ENCODE results near the gene LMX1A.

The LMX1A gene

DNA sequence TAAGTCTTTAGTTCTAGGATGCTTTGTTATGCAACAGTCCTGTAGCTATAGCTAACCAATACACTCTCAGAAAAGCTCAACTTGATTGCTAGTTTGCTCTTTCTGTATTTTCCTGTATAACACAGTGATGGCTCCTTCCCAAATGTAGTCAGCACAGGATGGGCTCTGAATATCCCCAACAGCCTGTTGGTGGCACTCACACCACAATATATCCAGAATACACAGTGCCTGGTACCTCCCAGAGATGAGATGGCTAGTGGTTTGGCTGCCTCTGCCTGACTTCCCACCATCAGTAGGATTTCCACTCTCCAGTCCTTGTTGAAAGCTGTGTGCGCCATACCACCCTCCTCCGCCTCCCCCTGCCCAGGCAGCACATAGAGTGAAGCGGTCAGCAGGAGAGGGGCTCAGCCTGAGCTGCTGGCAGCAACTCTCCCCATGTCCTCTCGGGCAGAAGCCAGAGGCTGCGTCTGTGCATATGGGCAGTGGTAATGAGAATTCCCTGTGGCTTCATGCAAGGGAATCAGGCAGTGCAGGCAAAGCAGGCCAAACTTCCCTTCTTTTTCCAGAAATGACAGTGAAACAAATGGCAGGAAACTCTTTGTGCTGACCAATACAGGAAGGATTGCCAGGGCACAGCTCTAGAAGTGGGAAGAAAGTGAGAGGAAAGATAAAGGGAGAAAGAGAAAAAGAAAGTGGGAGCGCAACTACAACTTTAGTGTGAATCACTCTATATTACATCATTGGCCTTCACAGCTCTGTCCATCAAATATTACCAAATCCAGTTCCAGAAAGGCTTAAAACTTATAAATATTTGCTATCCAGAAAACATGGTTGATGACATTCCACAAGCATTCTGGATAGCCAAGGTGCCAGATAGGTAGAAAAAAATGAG is 49.7 kb downstream of the LMX1A start:
- H3K9me2 ChIP-seq (replicated peaks; ENCODE audit: low read depth, low read length), result no peaks in the 10 kb centered on the region
- H3K4me2 ChIP-seq (ENCODE audit: low read depth, low read length, poor library complexity, severe bottlenecking), result no peak overlapping the region
- H4K20me1 ChIP-seq (ENCODE audit: insufficient read depth, low read length, poor library complexity, severe bottlenecking), result no peaks in the 10 kb centered on the region
- H3K27me3 ChIP-seq (ENCODE audit: insufficient read depth, low read length, poor library complexity, severe bottlenecking), result no peaks in the 10 kb centered on the region
- H3K9me3 ChIP-seq (ENCODE audit: insufficient read depth, low read depth, low read length), result no peaks in the 10 kb centered on the region
- H3K79me2 ChIP-seq (ENCODE audit: insufficient read depth, low read length), result no peaks in the 10 kb centered on the region
- H3K4me3 ChIP-seq (ENCODE audit: low read length, poor library complexity, severe bottlenecking), result no peak overlapping the region
- no peaks in the 10 kb centered on the region for H3F3A ChIP-seq (ENCODE audit: low read depth)
- no peaks in the 10 kb centered on the region for H3K4me1 ChIP-seq (ENCODE audit: insufficient read depth, low read length, poor library complexity, severe bottlenecking)
- no peak overlapping the region for H2AFZ ChIP-seq (ENCODE audit: low read length)
- H3K36me3 ChIP-seq (ENCODE audit: insufficient read depth, low read length), result no peaks in the 10 kb centered on the region
- TF ChIP-seq EZH2phosphoT487 (IDR thresholded peaks at IDR 0.05; ENCODE audit: borderline replicate concordance), result no peak
- TF ChIP-seq, protein P1, sequence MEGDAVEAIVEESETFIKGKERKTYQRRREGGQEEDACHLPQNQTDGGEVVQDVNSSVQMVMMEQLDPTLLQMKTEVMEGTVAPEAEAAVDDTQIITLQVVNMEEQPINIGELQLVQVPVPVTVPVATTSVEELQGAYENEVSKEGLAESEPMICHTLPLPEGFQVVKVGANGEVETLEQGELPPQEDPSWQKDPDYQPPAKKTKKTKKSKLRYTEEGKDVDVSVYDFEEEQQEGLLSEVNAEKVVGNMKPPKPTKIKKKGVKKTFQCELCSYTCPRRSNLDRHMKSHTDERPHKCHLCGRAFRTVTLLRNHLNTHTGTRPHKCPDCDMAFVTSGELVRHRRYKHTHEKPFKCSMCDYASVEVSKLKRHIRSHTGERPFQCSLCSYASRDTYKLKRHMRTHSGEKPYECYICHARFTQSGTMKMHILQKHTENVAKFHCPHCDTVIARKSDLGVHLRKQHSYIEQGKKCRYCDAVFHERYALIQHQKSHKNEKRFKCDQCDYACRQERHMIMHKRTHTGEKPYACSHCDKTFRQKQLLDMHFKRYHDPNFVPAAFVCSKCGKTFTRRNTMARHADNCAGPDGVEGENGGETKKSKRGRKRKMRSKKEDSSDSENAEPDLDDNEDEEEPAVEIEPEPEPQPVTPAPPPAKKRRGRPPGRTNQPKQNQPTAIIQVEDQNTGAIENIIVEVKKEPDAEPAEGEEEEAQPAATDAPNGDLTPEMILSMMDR (conservative IDR thresholded peaks at IDR 0.05; ENCODE audit: low read length), result no peak
- H3K9ac ChIP-seq (ENCODE audit: low read depth, low read length, poor library complexity, severe bottlenecking), result no peak overlapping the region

DNA sequence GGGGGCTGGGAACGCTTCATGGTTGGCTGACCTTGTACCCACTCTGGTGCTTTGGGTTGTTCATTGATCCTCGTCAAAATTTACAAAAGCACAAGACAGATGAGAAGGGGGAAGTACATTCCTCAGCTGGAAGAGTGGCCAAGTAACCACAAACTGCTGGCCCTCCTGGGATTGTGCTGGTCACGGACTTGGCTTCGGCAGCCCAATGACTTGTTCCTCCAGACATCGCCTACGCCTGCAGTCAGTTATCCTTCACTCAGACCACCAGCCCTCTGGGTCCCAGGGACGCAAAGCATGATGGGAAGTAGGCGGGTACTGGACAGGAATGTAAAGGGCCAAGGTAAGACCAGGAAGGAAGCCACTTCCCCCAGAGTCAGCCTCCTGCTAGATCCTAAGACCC is 53.1 kb downstream of the LMX1A start:
- Histone ChIP-seq H3K4me3 (ENCODE audit: low read length, poor library complexity, severe bottlenecking) (no peak overlapping the region), H3K9ac (ENCODE audit: low read depth, low read length, poor library complexity, severe bottlenecking) (no peak overlapping the region), H2AFZ (ENCODE audit: low read length) (no peak overlapping the region), H3K36me3 (ENCODE audit: insufficient read depth, low read length) (no peaks in the 10 kb centered on the region), H3K4me1 (ENCODE audit: insufficient read depth, low read length, poor library complexity, severe bottlenecking) (no peaks in the 10 kb centered on the region), H3F3A (ENCODE audit: low read depth) (no peaks in the 10 kb centered on the region), H3K4me2 (ENCODE audit: low read depth, low read length, poor library complexity, severe bottlenecking) (no peak overlapping the region), H3K9me3 (ENCODE audit: insufficient read depth, low read depth, low read length) (no peaks in the 10 kb centered on the region), H3K27me3 (ENCODE audit: insufficient read depth, low read length, poor library complexity, severe bottlenecking) (no peaks in the 10 kb centered on the region), H3K9me2 (replicated peaks; ENCODE audit: low read depth, low read length) (no peaks in the 10 kb centered on the region), H3K79me2 (ENCODE audit: insufficient read depth, low read length) (no peaks in the 10 kb centered on the region), H4K20me1 (ENCODE audit: insufficient read depth, low read length, poor library complexity, severe bottlenecking) (no peaks in the 10 kb centered on the region)
- TF ChIP-seq EZH2phosphoT487 (IDR thresholded peaks at IDR 0.05; ENCODE audit: borderline replicate concordance), result no peak
- TF ChIP-seq, protein P1 (conservative IDR thresholded peaks at IDR 0.05; ENCODE audit: low read length), result no peak

DNA sequence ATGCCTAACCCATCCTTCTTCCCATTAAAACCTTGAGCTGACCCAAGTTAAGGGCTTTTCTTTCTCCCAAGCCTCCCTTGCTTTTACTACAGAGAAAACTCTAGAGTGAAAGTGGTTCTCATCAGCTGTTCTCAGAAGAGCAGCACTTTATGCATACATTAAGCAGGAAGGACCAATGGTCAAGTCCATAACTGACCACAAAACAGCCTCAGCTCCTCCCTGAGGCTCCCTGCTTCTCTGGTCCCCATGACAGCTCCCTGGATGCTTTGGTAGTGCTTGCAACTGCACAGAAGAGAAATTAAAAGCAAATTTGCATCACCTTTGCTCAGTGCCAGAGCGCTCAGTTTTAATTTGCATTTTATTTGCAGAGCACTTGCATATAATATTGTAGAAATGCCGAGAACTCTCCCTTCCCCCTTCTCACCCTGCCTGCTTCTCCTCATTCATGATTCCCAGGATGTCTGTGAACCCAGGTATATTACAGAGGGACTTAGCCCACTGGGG is 56.1 kb downstream of the LMX1A start:
- no peaks in the 10 kb centered on the region for H3K36me3 ChIP-seq (ENCODE audit: insufficient read depth, low read length)
- H2AFZ ChIP-seq (ENCODE audit: low read length), result no peak overlapping the region
- TF ChIP-seq, protein P1 (conservative IDR thresholded peaks at IDR 0.05; ENCODE audit: low read length), result no peak
- TF ChIP-seq EZH2phosphoT487 (IDR thresholded peaks at IDR 0.05; ENCODE audit: borderline replicate concordance), result no peak
- no peaks in the 10 kb centered on the region for H4K20me1 ChIP-seq (ENCODE audit: insufficient read depth, low read length, poor library complexity, severe bottlenecking)
- no peaks in the 10 kb centered on the region for H3K9me2 ChIP-seq (replicated peaks; ENCODE audit: low read depth, low read length)
- no peaks in the 10 kb centered on the region for H3K79me2 ChIP-seq (ENCODE audit: insufficient read depth, low read length)
- H3K4me1 ChIP-seq (ENCODE audit: insufficient read depth, low read length, poor library complexity, severe bottlenecking), result no peaks in the 10 kb centered on the region
- H3F3A ChIP-seq (ENCODE audit: low read depth), result no peaks in the 10 kb centered on the region
- no peak overlapping the region for H3K4me3 ChIP-seq (ENCODE audit: low read length, poor library complexity, severe bottlenecking)
- no peaks in the 10 kb centered on the region for H3K9me3 ChIP-seq (ENCODE audit: insufficient read depth, low read depth, low read length)
- H3K9ac ChIP-seq (ENCODE audit: low read depth, low read length, poor library complexity, severe bottlenecking), result no peak overlapping the region
- no peaks in the 10 kb centered on the region for H3K27me3 ChIP-seq (ENCODE audit: insufficient read depth, low read length, poor library complexity, severe bottlenecking)
- H3K4me2 ChIP-seq (ENCODE audit: low read depth, low read length, poor library complexity, severe bottlenecking), result no peak overlapping the region
